HT-29 (cell line): ENCODE measurements around the gene SUPT4H1. TPM values are rescaled to one million over a fixed set of nuclear protein-coding genes. Genes with fewer than 3 reads are reported as not detected.
"Not testable (repeated sequence)": the region's sequence is repeated elsewhere in the genome, so short reads cannot be mapped to it uniquely, and the experiment has no call there.

Experiments
- DNase-seq: peaks from one replicate; pipeline ENCODE4 v3.0.0-alpha.2; 2015; ENCODE audit warnings: low spot score
- total RNA-seq: library from RNA; depleted of rRNA; stranded (reverse); fragments of >200 nt; shearing (Covaris generic); gene quantifications from 2 replicates; pipeline ENCODE4 v1.2.3, GENCODE V29; 2014; rRNA removed

The SUPT4H1 gene
- total RNA-seq = 53.0 and 60.0 TPM in 2 replicates

- peak; percentile 95 for DNase-seq
Measured at GRCh38 chr17:58351831-58352595, at the start of gene SUPT4H1. Gene SUPT4H1 (minus strand): TSS chr17:58352201. CDS start chr17:58352135, 66 bp downstream.

- peak; percentile 81 for DNase-seq
Measured at GRCh38 chr17:58401287-58401686, 49.3 kb upstream of the SUPT4H1 start.

GRCh38 chr17:58400826-58401225, 48.8 kb upstream of the SUPT4H1 start:
- DNase-seq = no peak

GRCh38 chr17:58399974-58400373, 48.0 kb upstream of the SUPT4H1 start:
- no peak for DNase-seq

GRCh38 chr17:58398574-58399266, 46.7 kb upstream of the SUPT4H1 start:
- peak; percentile 31 for DNase-seq

GRCh38 chr17:58397421-58397820, 45.4 kb upstream of the SUPT4H1 start:
- DNase-seq = not testable (repeated sequence)

- no peak for DNase-seq
Measured at GRCh38 chr17:58396173-58396572, 44.2 kb upstream of the SUPT4H1 start.

GRCh38 chr17:58394534-58395223, 42.7 kb upstream of the SUPT4H1 start:
- peak; percentile 77 for DNase-seq

- peak; percentile 99 for DNase-seq
Measured at GRCh38 chr17:58391302-58391984, 39.4 kb upstream of the SUPT4H1 start.

GRCh38 chr17:58390884-58391283, 38.9 kb upstream of the SUPT4H1 start:
- no peak for DNase-seq

- DNase-seq = peak; percentile 53
Measured at GRCh38 chr17:58388302-58389190, 36.5 kb upstream of the SUPT4H1 start.

GRCh38 chr17:58387834-58388233, 35.8 kb upstream of the SUPT4H1 start:
- DNase-seq = peak; percentile 91

- DNase-seq = no peak
Measured at GRCh38 chr17:58386708-58387107, 34.7 kb upstream of the SUPT4H1 start.

GRCh38 chr17:58385359-58385899, 33.4 kb upstream of the SUPT4H1 start:
- DNase-seq = no peak

GRCh38 chr17:58384897-58385296, 32.9 kb upstream of the SUPT4H1 start:
- DNase-seq = no peak

GRCh38 chr17:58383892-58384462, 32.0 kb upstream of the SUPT4H1 start:
- DNase-seq = no peak

- DNase-seq = no peak
Measured at GRCh38 chr17:58382872-58383242, 30.9 kb upstream of the SUPT4H1 start.

- no peak for DNase-seq
Measured at GRCh38 chr17:58382108-58382871, 30.3 kb upstream of the SUPT4H1 start.
